H9 (cell line): ENCODE data around the gene MIS18BP1. TPM values are rescaled to one million over a fixed set of nuclear protein-coding genes. Genes with fewer than 3 reads are reported as not detected.

Experiments
- DNase-seq: peaks from one replicate; pipeline ENCODE4 v3.0.0-alpha.2; 2017
- H2AFZ ChIP-seq: one replicate; pipeline ENCODE4 v1.6.1; 2013; ENCODE audit warnings: mild to moderate bottlenecking, low read length, control low read depth, moderate library complexity
- H2AK5ac ChIP-seq: 2 replicates; pipeline ENCODE4 v1.6.1; 2013; ENCODE audit warnings: low read length, control low read depth, mixed read lengths; ENCODE audit not compliant: insufficient read length
- H2BK120ac ChIP-seq: one replicate; pipeline ENCODE4 v1.6.1; 2013; ENCODE audit warnings: low read depth, mild to moderate bottlenecking, low read length, control low read depth, inconsistent platforms; ENCODE audit not compliant: poor library complexity, severe bottlenecking
- H2BK12ac ChIP-seq: 2 replicates; pipeline ENCODE4 v1.6.1; 2013; ENCODE audit warnings: low read length, control low read depth, mixed read lengths, low read depth; ENCODE audit not compliant: insufficient read length
- H2BK15ac ChIP-seq: 2 replicates; pipeline ENCODE4 v1.6.1; 2013; ENCODE audit warnings: low read depth, low read length, control low read depth
- H2BK20ac ChIP-seq: one replicate; pipeline ENCODE4 v1.6.1; 2013; ENCODE audit warnings: low read depth, mild to moderate bottlenecking, low read length, control low read depth, inconsistent platforms; ENCODE audit not compliant: poor library complexity, severe bottlenecking
- H2BK5ac ChIP-seq: 2 replicates; pipeline ENCODE4 v1.6.1; 2013; ENCODE audit warnings: low read length, control low read depth, mixed read lengths; ENCODE audit not compliant: insufficient read length
- H3K14ac ChIP-seq: 2 replicates; pipeline ENCODE4 v1.6.1; 2013; ENCODE audit warnings: low read length, control low read depth; ENCODE audit not compliant: insufficient read depth
- H3K18ac ChIP-seq: 2 replicates; pipeline ENCODE4 v1.6.1; 2013; ENCODE audit warnings: low read depth, mild to moderate bottlenecking, mixed read lengths, low read length, control low read depth; ENCODE audit not compliant: insufficient read length
- H3K23ac ChIP-seq: 2 replicates; pipeline ENCODE4 v1.6.1; 2013; ENCODE audit warnings: low read length, control low read depth, mixed read lengths, low read depth; ENCODE audit not compliant: insufficient read length
- H3K23me2 ChIP-seq: 2 replicates; pipeline ENCODE4 v1.6.1; 2013; ENCODE audit warnings: low read depth, mild to moderate bottlenecking, mixed read lengths, low read length, control low read depth; ENCODE audit not compliant: insufficient read length, poor library complexity, severe bottlenecking
- H3K27ac ChIP-seq: 2 replicates; pipeline ENCODE4 v1.5.1; 2013; ENCODE audit warnings: low read length, control low read depth, mixed read lengths, low read depth; ENCODE audit not compliant: insufficient read length
- H3K27me3 ChIP-seq: 2 replicates; pipeline ENCODE4 v1.6.1; 2013; ENCODE audit warnings: low read length, control low read depth, inconsistent platforms; ENCODE audit not compliant: insufficient read depth
- H3K4ac ChIP-seq: 2 replicates; pipeline ENCODE4 v1.6.1; 2013; ENCODE audit warnings: low read depth, mild to moderate bottlenecking, control low read depth, inconsistent platforms, low read length, moderate library complexity
- H3K4me1 ChIP-seq: 2 replicates; pipeline ENCODE4 v1.6.1; 2013; ENCODE audit warnings: low read length, control low read depth, inconsistent platforms; ENCODE audit not compliant: insufficient read depth
- H3K4me2 ChIP-seq: 2 replicates; pipeline ENCODE4 v1.6.1; 2013; ENCODE audit warnings: low read length, control low read depth, mixed read lengths; ENCODE audit not compliant: insufficient read length, insufficient read depth
- H3K56ac ChIP-seq: 2 replicates; pipeline ENCODE4 v1.6.1; 2013; ENCODE audit warnings: low read depth, mild to moderate bottlenecking, mixed read lengths, low read length, control low read depth; ENCODE audit not compliant: insufficient read length
- H3K79me1 ChIP-seq: 2 replicates; pipeline ENCODE4 v1.6.1; 2013; ENCODE audit warnings: low read depth, mild to moderate bottlenecking, moderate library complexity, low read length, control low read depth, inconsistent platforms; ENCODE audit not compliant: insufficient read depth, poor library complexity, severe bottlenecking
- H3K79me2 ChIP-seq: 2 replicates; pipeline ENCODE4 v1.6.1; 2013; ENCODE audit warnings: low read length, control low read depth, inconsistent platforms; ENCODE audit not compliant: insufficient read depth
- H3K9ac ChIP-seq: 2 replicates; pipeline ENCODE4 v1.6.1; 2013; ENCODE audit warnings: low read length, control low read depth, mixed read lengths; ENCODE audit not compliant: insufficient read length; ENCODE audit errors: extremely low read depth
- H3K9me3 ChIP-seq: one replicate; pipeline ENCODE4 v1.6.1; 2013; ENCODE audit warnings: low read depth, low read length, inconsistent platforms; ENCODE audit not compliant: control insufficient read depth
- H3T11ph ChIP-seq: one replicate; pipeline ENCODE4 v1.6.1; 2013; ENCODE audit warnings: mild to moderate bottlenecking, low read length, control low read depth, inconsistent platforms
- H4K20me1 ChIP-seq: one replicate; pipeline ENCODE4 v1.6.1; 2013; ENCODE audit not compliant: control insufficient read depth, insufficient read length, insufficient read depth
- H4K5ac ChIP-seq: 2 replicates; pipeline ENCODE4 v1.6.1; 2013; ENCODE audit warnings: low read depth, mild to moderate bottlenecking, mixed read lengths, low read length, control low read depth; ENCODE audit not compliant: insufficient read length
- H4K8ac ChIP-seq: replicated peaks from 2 replicates; pipeline ENCODE4 v1.6.1; 2013; ENCODE audit warnings: low read length, control low read depth, mixed read lengths, low read depth; ENCODE audit not compliant: insufficient read length
- H4K91ac ChIP-seq: 2 replicates; pipeline ENCODE4 v1.6.1; 2013; ENCODE audit warnings: low read depth, mild to moderate bottlenecking, moderate library complexity, mixed read lengths, low read length, control low read depth; ENCODE audit not compliant: insufficient read length
- H3K27ac Mint-ChIP-seq, 3 experiments: 2 replicates in 2 of 3; 3 replicates in 1 of 3; pipeline ENCODE4 v1.8.0; 2020 to 2021; ENCODE audit warnings: mixed read lengths in 3 of 3, mild to moderate bottlenecking in 1 of 3, moderate library complexity in 1 of 3
- H3K27me3 Mint-ChIP-seq: 2 replicates; pipeline ENCODE4 v1.8.0; 2021; ENCODE audit warnings: low read depth, mild to moderate bottlenecking, moderate library complexity, mixed read lengths
- H3K36me3 Mint-ChIP-seq, 3 experiments: 2 replicates in 2 of 3; 3 replicates in 1 of 3; pipeline ENCODE4 v1.8.0; 2020 to 2021; ENCODE audit warnings: low read depth in 3 of 3, mixed read lengths in 3 of 3; ENCODE audit not compliant: insufficient read depth in 1 of 3
- H3K4me1 Mint-ChIP-seq, 2 experiments: 2 replicates each; pipeline ENCODE4 v1.8.0; 2020; ENCODE audit warnings: mixed read lengths in 2 of 2
- H3K4me3 Mint-ChIP-seq, 2 experiments: 2 replicates in 1 of 2; 3 replicates in 1 of 2; pipeline ENCODE4 v1.8.0; 2020 to 2021; ENCODE audit warnings: mild to moderate bottlenecking in 2 of 2, mixed read lengths in 2 of 2, moderate library complexity in 1 of 2
- H3K9me3 Mint-ChIP-seq, 2 experiments: 2 replicates in 1 of 2; 3 replicates in 1 of 2; pipeline ENCODE4 v1.8.0; 2020; ENCODE audit warnings: mild to moderate bottlenecking in 2 of 2, mixed read lengths in 2 of 2, moderate library complexity in 1 of 2
- WGBS: extraction: QIAGEN DNeasy Blood & Tissue Kit; methylation state at CpG from one replicate; pipeline ENCODE4 v1.1.7; 2013; ENCODE audit warnings: missing lambda C conversion rate, low lambda C conversion rate, mixed read lengths; ENCODE audit not compliant: insufficient read length; ENCODE audit errors: extremely low coverage; 5-methylcytosine and 5-hydroxymethylcytosine counted together
- total RNA-seq: library from RNA; stranded (reverse); gene quantifications from 2 replicates; pipeline ENCODE4 v1.2.1, GENCODE V29; 2021
- TF ChIP-seq, protein P1 (sequence below): fragments of 200-600 bp; sonication (generic); conservative IDR thresholded peaks from 3 replicates; pipeline ENCODE4 v1.8.0; 2021; ENCODE audit warnings: antibody characterized with exemption, mild to moderate bottlenecking

MIS18BP1 gene
- total RNA-seq, 1 experiment from 2014 or later = 60.6 TPM

GRCh38 chr14:45246691-45247090, 6.3 kb downstream of the MIS18BP1 start:
- TF ChIP-seq, protein P1, sequence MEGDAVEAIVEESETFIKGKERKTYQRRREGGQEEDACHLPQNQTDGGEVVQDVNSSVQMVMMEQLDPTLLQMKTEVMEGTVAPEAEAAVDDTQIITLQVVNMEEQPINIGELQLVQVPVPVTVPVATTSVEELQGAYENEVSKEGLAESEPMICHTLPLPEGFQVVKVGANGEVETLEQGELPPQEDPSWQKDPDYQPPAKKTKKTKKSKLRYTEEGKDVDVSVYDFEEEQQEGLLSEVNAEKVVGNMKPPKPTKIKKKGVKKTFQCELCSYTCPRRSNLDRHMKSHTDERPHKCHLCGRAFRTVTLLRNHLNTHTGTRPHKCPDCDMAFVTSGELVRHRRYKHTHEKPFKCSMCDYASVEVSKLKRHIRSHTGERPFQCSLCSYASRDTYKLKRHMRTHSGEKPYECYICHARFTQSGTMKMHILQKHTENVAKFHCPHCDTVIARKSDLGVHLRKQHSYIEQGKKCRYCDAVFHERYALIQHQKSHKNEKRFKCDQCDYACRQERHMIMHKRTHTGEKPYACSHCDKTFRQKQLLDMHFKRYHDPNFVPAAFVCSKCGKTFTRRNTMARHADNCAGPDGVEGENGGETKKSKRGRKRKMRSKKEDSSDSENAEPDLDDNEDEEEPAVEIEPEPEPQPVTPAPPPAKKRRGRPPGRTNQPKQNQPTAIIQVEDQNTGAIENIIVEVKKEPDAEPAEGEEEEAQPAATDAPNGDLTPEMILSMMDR = no peak
- Histone ChIP-seq H3K18ac (no peak overlapping the region), H2BK5ac (no peak overlapping the region), H2AFZ (no peak overlapping the region), H3K23me2 (no peaks in the 10 kb centered on the region), H3K9ac (no peak overlapping the region), H4K91ac (no peak overlapping the region), H2BK12ac (no peak overlapping the region), H3K79me2 (peaks cover 47% of the 10 kb centered on the region), H4K20me1 (no peaks in the 10 kb centered on the region), H3K14ac (no peak overlapping the region), H3K4me1 (no peaks in the 10 kb centered on the region), H3K4me2 (no peak overlapping the region), H3K27ac (no peak overlapping the region), H3K23ac (no peak overlapping the region), H2BK15ac (no peak overlapping the region), H3K9me3 (no peaks in the 10 kb centered on the region), H2AK5ac (no peak overlapping the region), H3K79me1 (peaks cover 9% of the 10 kb centered on the region), H3K56ac (no peak overlapping the region), H2BK120ac (no peak overlapping the region), H4K5ac (no peak overlapping the region), H2BK20ac (no peak overlapping the region), H4K8ac (no peak overlapping the region), H3K27me3 (no peaks in the 10 kb centered on the region), H3K4ac (no peak overlapping the region), H3T11ph (no peak overlapping the region)
- peaks cover 11 to 15% (median 13%) of the 10 kb centered on the region in 3 experiments for H3K36me3 Mint-ChIP-seq
- no peaks in the 10 kb centered on the region for H3K27me3 Mint-ChIP-seq
- H3K4me3 Mint-ChIP-seq = no peak overlapping the region
- WGBS = no CpG with 5 or more reads among the region's 1 CpG
- DNase-seq = no peak
- no peak overlapping the region for H3K27ac Mint-ChIP-seq
- H3K9me3 Mint-ChIP-seq = no peaks in the 10 kb centered on the region
- peaks cover 10 to 13% of the 10 kb centered on the region in 2 experiments for H3K4me1 Mint-ChIP-seq
